Endothelial cell (in vitro differentiated cells): ENCODE results near the gene KRT222. TPM values are rescaled to one million over a fixed set of nuclear protein-coding genes. Genes with fewer than 3 reads are reported as not detected.
A peak's percentile ranks its signal among the peaks of the same experiment; 100 is the strongest.

Experiments
- DNase-seq: peaks from one replicate; pipeline ENCODE4 v3.0.0; 2021; ENCODE audit warnings: low spot score
- H3K27ac Mint-ChIP-seq: one replicate; pipeline ENCODE4 v1.8.0; 2021; ENCODE audit warnings: mixed read lengths, inconsistent platforms; ENCODE audit not compliant: unreplicated experiment
- H3K27me3 Mint-ChIP-seq: one replicate; pipeline ENCODE4 v1.8.0; 2021; ENCODE audit warnings: mild to moderate bottlenecking, moderate library complexity, mixed read lengths, inconsistent platforms; ENCODE audit not compliant: unreplicated experiment
- H3K36me3 Mint-ChIP-seq: one replicate; pipeline ENCODE4 v1.8.0; 2021; ENCODE audit warnings: mild to moderate bottlenecking, low read depth, mixed read lengths, inconsistent platforms; ENCODE audit not compliant: unreplicated experiment
- H3K4me1 Mint-ChIP-seq: one replicate; pipeline ENCODE4 v1.8.0; 2021; ENCODE audit warnings: mild to moderate bottlenecking, mixed read lengths, inconsistent platforms; ENCODE audit not compliant: unreplicated experiment
- H3K4me3 Mint-ChIP-seq: one replicate; pipeline ENCODE4 v1.8.0; 2021; ENCODE audit warnings: mild to moderate bottlenecking, mixed read lengths, inconsistent platforms; ENCODE audit not compliant: unreplicated experiment
- H3K9me3 Mint-ChIP-seq: one replicate; pipeline ENCODE4 v1.8.0; 2021; ENCODE audit warnings: mixed read lengths, inconsistent platforms; ENCODE audit not compliant: unreplicated experiment
- long read RNA-seq: library from polyadenylated mRNA; unstranded; transcript quantifications from one replicate; pipeline ENCODE4 v2.0.0, GENCODE V29; 2020; ENCODE audit not compliant: unreplicated experiment
- total RNA-seq: library from RNA; stranded (reverse); fragmentation: NEBNext Ultra II Directional; extraction: Animal tissue kit (Norgen Biotek cat#: 25700); gene quantifications from one replicate; pipeline ENCODE4 v1.2.1, GENCODE V29; 2021; ENCODE audit not compliant: unreplicated experiment
- TF ChIP-seq, protein P1 (sequence below): fragments of 200-600 bp; sonication (generic); IDR thresholded peaks from one replicate; pipeline ENCODE4 v1.5.0; 2021; ENCODE audit warnings: antibody characterized with exemption; ENCODE audit not compliant: unreplicated experiment

Gene KRT222
- total RNA-seq, result 1.2 TPM
- long read RNA-seq, partial matches to known transcripts, result 0 of 1 reads
- long read RNA-seq, other reads (novel, unspliced or antisense), result 0 of 1 reads

DNA sequence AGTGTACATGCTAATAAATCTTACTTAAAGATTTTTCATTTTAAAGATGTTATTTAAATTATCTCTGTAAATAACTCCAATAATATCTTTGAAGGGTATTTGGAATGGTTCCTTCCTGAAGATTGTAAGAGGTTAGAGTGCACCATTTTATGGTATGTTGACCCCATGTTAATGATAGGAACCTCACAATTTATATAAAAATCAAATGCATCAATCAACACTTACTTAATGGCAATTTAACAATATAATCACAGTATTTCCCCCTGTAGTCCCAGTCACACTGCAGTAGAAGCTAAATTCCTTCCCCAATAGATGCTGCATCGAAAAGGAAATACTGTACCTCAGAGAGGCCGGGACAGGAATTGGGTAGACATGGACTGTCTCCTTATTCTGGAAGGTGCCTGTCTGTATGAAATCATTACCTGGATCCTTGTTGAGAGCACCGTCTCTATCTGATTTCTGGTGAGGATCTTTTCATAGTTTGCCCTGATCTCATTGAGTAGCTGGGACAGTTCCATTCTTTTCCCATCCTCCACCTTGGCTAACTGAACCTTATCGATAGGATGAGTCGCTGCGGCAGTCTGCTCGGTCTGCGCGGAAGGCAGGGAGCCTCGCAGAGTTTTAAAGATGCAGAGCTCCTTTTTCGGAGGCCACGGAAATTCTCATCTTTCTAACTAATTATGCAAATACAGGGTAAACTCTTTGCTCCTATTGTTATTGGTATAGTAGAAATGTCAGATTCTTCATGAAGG lies at the start of gene KRT222:
Gene KRT222, minus strand, starts transcription at position 596 of the 752 bp plus-strand sequence. Its CDS starts 78 bp downstream, at position 518.
- no peaks in the 10 kb centered on the region for H3K36me3 Mint-ChIP-seq

DNA sequence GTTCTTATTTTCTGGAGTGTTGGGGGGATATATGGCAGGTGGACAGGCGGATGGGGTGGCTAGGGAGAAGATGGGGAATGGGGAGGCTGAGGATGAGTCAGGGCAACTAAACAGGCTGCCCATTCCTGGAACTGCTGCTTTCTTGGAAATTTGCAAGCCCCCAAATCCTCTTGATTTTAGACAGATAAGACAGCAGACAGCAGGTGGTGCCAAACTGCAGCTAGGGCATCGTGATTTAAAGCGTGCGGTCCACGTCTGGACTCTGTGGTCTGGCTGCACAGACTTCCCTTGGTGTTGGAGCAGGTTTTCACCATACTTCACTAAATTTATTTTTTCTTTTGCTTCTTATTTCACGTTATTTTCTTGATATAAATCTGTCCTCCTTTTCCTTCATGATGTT lies 49.5 kb upstream of the KRT222 start:
- Mint-ChIP-seq H3K36me3 (no peaks in the 10 kb centered on the region), H3K4me3 (no peak overlapping the region), H3K4me1 (no peaks in the 10 kb centered on the region), H3K9me3 (no peaks in the 10 kb centered on the region), H3K27me3 (peaks cover 6% of the 10 kb centered on the region), H3K27ac (no peak overlapping the region)
- TF ChIP-seq, protein P1, sequence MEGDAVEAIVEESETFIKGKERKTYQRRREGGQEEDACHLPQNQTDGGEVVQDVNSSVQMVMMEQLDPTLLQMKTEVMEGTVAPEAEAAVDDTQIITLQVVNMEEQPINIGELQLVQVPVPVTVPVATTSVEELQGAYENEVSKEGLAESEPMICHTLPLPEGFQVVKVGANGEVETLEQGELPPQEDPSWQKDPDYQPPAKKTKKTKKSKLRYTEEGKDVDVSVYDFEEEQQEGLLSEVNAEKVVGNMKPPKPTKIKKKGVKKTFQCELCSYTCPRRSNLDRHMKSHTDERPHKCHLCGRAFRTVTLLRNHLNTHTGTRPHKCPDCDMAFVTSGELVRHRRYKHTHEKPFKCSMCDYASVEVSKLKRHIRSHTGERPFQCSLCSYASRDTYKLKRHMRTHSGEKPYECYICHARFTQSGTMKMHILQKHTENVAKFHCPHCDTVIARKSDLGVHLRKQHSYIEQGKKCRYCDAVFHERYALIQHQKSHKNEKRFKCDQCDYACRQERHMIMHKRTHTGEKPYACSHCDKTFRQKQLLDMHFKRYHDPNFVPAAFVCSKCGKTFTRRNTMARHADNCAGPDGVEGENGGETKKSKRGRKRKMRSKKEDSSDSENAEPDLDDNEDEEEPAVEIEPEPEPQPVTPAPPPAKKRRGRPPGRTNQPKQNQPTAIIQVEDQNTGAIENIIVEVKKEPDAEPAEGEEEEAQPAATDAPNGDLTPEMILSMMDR, result no peak
- DNase-seq, result no peak

More for the DNA sequence above, at the start of gene KRT222:
- no peaks in the 10 kb centered on the region for H3K9me3 Mint-ChIP-seq
- TF ChIP-seq, protein P1, result no peak
- H3K27me3 Mint-ChIP-seq, result no peaks in the 10 kb centered on the region
- peak within 1 kb of the TSS; percentile 25 for H3K27ac Mint-ChIP-seq
- H3K4me1 Mint-ChIP-seq, result peaks cover 6% of the 10 kb centered on the region
- no peak for DNase-seq
- H3K4me3 Mint-ChIP-seq, result peak within 1 kb of the TSS; percentile 83

DNA sequence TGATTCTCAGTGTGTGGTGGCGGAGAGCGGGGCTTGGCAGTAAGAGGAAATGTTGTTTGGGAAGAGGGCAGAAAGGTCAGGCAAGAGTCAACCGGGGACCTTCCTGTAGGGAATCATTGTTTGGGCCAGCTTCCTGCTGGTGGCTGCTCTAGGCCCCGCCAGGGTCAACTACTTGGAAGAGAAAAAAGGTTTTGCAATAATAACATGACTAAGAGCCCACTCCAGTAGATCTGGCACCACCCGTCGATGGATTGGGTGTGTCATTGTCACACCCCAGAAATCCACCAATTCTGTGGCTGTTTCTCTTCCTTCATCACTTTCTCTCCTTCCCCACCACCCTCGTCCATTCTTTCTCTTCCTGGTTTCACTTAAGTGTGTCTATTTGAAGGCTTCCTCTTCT lies 42.8 kb upstream of the KRT222 start:
- H3K27me3 Mint-ChIP-seq, result peaks cover 8% of the 10 kb centered on the region
- H3K4me1 Mint-ChIP-seq, result peaks cover 16% of the 10 kb centered on the region
- DNase-seq, result peak; percentile 8
- peak overlapping the region; percentile 65 for H3K27ac Mint-ChIP-seq
- TF ChIP-seq, protein P1, result no peak
- H3K9me3 Mint-ChIP-seq, result no peaks in the 10 kb centered on the region
- H3K36me3 Mint-ChIP-seq, result no peaks in the 10 kb centered on the region
- H3K4me3 Mint-ChIP-seq, result no peak overlapping the region

DNA sequence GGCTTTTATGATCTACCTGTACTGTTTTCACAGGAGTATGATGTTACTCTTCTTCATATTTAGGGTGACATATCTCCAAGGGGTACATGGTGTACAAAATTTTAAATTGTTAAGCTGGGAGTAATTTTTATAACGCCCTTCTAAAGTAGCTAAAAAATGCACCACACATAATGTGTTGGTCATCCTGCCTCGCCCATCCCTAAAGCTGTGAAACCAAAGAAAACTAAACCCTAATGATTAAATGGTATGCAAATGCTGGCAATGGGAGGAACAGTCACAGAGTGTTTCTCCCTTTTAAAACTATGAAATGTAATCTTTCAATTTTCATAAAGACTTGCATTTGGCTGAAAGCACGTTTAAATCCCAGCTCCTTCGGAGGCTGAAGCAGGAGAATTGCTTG lies 40.6 kb upstream of the KRT222 start:
- Mint-ChIP-seq H3K4me1 (peaks cover 16% of the 10 kb centered on the region), H3K36me3 (no peaks in the 10 kb centered on the region), H3K9me3 (no peaks in the 10 kb centered on the region), H3K4me3 (no peak overlapping the region), H3K27me3 (peaks cover 6% of the 10 kb centered on the region), H3K27ac (no peak overlapping the region)
- DNase-seq, result no peak
- TF ChIP-seq, protein P1, result no peak

DNA sequence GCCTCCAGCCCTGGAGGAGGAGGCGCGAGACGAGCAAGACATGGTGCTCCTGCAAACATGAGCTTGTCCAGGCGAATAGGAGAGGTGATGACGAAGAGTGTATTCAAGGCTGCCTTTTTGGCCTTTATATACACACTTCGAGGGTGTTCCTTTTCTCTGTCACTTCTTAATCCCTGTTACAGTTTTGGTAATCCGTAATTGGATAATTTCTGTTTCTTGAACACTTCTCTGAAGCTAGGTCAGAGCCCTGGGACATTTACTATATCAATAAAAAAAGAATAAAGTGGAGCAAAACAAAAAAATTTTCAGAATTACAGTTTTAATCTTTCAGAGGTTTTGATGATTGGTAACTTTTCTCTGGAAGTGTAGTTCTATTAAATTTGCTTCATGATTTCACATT lies 38.7 kb upstream of the KRT222 start, which contains the start of gene KRT24:
Gene KRT24, minus strand, starts transcription at position 101 of the 400 bp plus-strand sequence. Its CDS starts 59 bp downstream, at position 42.
- H3K4me3 Mint-ChIP-seq, result no peak within 1 kb of the TSS
- no peaks in the 10 kb centered on the region for H3K36me3 Mint-ChIP-seq
- H3K27me3 Mint-ChIP-seq, result peaks cover 2% of the 10 kb centered on the region
- no peak for DNase-seq
- peaks cover 16% of the 10 kb centered on the region for H3K4me1 Mint-ChIP-seq
- H3K27ac Mint-ChIP-seq, result no peak within 1 kb of the TSS
- H3K9me3 Mint-ChIP-seq, result no peaks in the 10 kb centered on the region
- TF ChIP-seq, protein P1, result no peak
